Measurements from ENCODE around the gene PRICKLE2. TPM values are rescaled to one million over a fixed set of nuclear protein-coding genes. Genes with fewer than 3 reads are reported as not detected.

The PRICKLE2 gene
- total and polyA plus RNA-seq, 8 donors, result 34.3 to 48.2 (median 41.9) TPM

- no peak overlapping the region for H3K4me3 ChIP-seq
- no peaks in the 10 kb centered on the region for H3K27me3 ChIP-seq
- H3K36me3 ChIP-seq, result no peaks in the 10 kb centered on the region
- ATAC-seq (no peak), DNase-seq (no peak)
- intact Hi-C loops (cut with DNase I), result no loop called here
- H3K9me3 ChIP-seq, result no peaks in the 10 kb centered on the region
- H3K4me1 ChIP-seq, result no peaks in the 10 kb centered on the region
- TF ChIP-seq, protein P1, sequence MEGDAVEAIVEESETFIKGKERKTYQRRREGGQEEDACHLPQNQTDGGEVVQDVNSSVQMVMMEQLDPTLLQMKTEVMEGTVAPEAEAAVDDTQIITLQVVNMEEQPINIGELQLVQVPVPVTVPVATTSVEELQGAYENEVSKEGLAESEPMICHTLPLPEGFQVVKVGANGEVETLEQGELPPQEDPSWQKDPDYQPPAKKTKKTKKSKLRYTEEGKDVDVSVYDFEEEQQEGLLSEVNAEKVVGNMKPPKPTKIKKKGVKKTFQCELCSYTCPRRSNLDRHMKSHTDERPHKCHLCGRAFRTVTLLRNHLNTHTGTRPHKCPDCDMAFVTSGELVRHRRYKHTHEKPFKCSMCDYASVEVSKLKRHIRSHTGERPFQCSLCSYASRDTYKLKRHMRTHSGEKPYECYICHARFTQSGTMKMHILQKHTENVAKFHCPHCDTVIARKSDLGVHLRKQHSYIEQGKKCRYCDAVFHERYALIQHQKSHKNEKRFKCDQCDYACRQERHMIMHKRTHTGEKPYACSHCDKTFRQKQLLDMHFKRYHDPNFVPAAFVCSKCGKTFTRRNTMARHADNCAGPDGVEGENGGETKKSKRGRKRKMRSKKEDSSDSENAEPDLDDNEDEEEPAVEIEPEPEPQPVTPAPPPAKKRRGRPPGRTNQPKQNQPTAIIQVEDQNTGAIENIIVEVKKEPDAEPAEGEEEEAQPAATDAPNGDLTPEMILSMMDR (IDR thresholded peaks at IDR 0.05), result no peak
- no peak overlapping the region for H3K27ac ChIP-seq
Observed at GRCh38 chr3:64176461-64176996, 48.7 kb downstream of the PRICKLE2 start.

DNA sequence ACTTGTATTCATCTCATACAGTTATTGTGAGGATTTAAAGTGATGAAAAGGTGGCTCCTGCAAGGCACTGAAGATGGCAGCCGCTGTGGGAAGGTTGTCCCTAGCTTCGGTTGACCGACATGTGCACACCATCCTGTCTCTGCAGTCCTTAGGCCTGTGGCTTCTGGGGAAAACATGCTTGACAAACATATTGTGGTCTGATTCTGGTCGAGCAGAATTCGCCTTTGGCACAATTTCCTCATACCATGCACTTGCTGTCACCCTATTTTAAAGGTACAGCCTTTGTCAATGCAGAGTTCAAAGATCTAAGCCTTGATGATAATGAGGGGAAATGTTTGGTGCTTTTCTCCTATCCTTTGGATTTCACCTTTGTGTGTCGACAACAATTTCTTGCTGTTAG, 50.9 kb downstream of the PRICKLE2 start:
- no peak overlapping the region for H3K27ac ChIP-seq
- no peak overlapping the region for H3K4me3 ChIP-seq
- H3K27me3 ChIP-seq, result no peaks in the 10 kb centered on the region
- no peaks in the 10 kb centered on the region for H3K36me3 ChIP-seq
- no peaks in the 10 kb centered on the region for H3K4me1 ChIP-seq
- TF ChIP-seq, protein P1 (IDR thresholded peaks at IDR 0.05), result no peak
- ATAC-seq (no peak), DNase-seq (no peak)
- H3K9me3 ChIP-seq, result no peaks in the 10 kb centered on the region
- intact Hi-C loops (cut with DNase I), result no loop called here

DNA sequence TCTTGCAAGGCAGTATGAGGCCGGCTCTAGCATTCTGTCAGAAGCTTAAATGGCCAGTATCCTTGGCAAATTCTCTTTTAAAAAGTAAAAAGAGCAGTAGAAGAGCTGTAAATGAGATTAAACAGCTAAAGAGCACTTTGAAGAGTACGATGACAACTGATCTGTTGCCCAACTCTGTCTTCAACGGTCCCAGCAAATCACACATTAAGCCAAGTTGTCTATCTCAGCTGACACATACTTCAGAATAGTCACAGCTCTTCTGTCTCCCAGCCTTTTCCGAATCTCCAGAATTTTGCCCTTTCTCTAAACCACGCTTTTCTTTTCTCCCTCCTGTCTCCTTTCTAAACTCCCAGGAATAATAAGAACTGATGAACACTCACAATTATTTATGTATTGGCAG, 51.7 kb downstream of the PRICKLE2 start:
- Histone ChIP-seq H3K4me3 (no peak overlapping the region), H3K4me1 (no peaks in the 10 kb centered on the region), H3K36me3 (no peaks in the 10 kb centered on the region), H3K27ac (no peak overlapping the region), H3K9me3 (no peaks in the 10 kb centered on the region), H3K27me3 (no peaks in the 10 kb centered on the region)
- no peak for ATAC-seq
- TF ChIP-seq, protein P1 (IDR thresholded peaks at IDR 0.05), result no peak
- peak in 2 of 4 donors; percentile 74 to 80 for DNase-seq
- intact Hi-C loops (cut with DNase I), result no loop called here

DNA sequence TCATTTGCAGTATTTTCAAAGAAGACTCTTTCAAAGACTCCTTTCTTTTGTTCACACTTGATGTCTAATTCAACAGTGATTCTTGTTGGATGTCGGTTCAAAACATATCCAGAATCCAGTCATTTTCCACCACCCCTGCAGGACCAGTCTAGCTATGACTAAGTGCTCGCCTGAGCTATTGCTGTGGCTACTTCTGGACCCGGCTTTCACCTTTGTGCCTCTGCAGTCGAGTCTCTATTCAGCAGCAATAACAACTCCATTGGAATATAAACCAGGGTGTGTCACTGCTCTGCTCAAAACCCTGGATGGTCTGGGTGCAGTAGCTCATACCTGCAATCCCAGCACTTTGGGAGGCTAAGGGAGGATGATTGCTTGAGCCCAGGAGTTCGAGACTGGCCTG, 55.0 kb downstream of the PRICKLE2 start:
- TF ChIP-seq, protein P1 (IDR thresholded peaks at IDR 0.05), result no peak
- Histone ChIP-seq H3K4me1 (no peaks in the 10 kb centered on the region), H3K27me3 (no peaks in the 10 kb centered on the region), H3K4me3 (no peak overlapping the region), H3K9me3 (no peaks in the 10 kb centered on the region), H3K36me3 (no peaks in the 10 kb centered on the region), H3K27ac (no peak overlapping the region)
- ATAC-seq (no peak), DNase-seq (no peak)
- intact Hi-C loops (cut with DNase I), result no loop called here

DNA sequence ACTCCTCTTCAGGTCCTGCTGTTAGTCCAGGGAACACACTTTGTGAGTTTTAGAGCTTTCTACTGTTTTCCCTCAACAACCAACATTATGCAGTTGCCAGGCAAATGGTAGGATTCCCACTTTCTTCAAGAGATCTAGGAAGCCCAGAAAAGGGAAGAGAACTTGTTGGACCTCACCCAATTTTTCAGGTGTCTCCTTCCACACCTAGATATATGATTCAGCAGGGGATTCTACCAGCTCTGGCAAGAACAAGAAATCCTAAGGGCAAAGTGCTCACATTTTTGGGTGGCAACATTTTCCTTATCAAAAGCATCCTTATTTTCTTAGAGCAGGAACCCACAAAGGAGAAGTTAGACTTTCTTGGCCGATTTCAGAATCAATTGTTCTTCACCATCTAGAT, 57.4 kb downstream of the PRICKLE2 start:
- Histone ChIP-seq H3K27me3 (no peaks in the 10 kb centered on the region), H3K4me3 (no peak overlapping the region), H3K4me1 (no peaks in the 10 kb centered on the region), H3K9me3 (no peaks in the 10 kb centered on the region), H3K27ac (no peak overlapping the region), H3K36me3 (no peaks in the 10 kb centered on the region)
- no peak for DNase-seq
- no peak for ATAC-seq
- intact Hi-C loops (cut with DNase I), result no loop called here
- TF ChIP-seq, protein P1 (IDR thresholded peaks at IDR 0.05), result no peak

Measured in left lung (tissue), 10 donors.